ENCODE measurements around the gene WDR31. TPM values are rescaled to one million over a fixed set of nuclear protein-coding genes. Genes with fewer than 3 reads are reported as not detected.
A peak's percentile ranks its signal among the peaks of the same experiment; 100 is the strongest.

WDR31 gene
- polyA plus RNA-seq, 2 of the 4 experiments (the other 2 are of a cell fraction), result 1.9 to 2.9 TPM

DNA sequence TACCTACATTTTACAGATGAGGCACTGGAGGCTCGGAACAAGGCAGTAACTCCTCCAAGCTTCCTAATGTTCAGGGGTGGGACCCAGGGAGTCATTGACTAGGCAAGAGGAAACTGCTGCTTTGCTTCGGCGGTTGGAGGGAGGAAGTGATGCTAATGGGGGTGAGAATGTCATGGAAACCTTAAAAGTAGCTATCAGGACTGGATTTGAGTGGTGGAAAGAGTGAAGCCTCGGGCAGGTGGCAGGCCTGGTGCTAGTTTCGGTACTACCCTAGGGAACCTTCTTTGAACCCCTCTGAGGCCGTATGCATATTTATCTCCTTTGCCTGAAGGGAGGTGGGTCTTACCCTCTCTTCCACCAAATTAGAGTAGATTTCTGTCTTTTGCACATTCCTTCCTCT is 10.9 kb upstream of the WDR31 start:
- ChIA-PET POLR2A (interaction anchor here (5.4 kb wide), 1 partner anchor 11 kb away, joined by 29 read pairs; the partner anchor contains the start of gene WDR31), CTCF (interaction anchor here (1.0 to 2.0 kb wide), 4 partner anchors 11 to 49 kb away, joined by 3 to 10 read pairs (median 7); partner anchors contain the start of genes ALAD and WDR31)
- FAIRE-seq (no peak), ATAC-seq (no peak), DNase-seq (ENCODE audit: low read depth in 1 of 2, low spot score in 1 of 2) (no peak)
- no peak overlapping the region for H3K4me2 ChIP-seq
- H3K4me1 ChIP-seq, result peaks cover 6% of the 10 kb centered on the region; the same call in 1 of the 3 replicates
- no peak overlapping the region for H3K27ac ChIP-seq
- no peaks in the 10 kb centered on the region for H3K9me3 ChIP-seq
- 86% methylated on average over 6 of the region's 6 CpGs for WGBS (ENCODE audit: missing lambda C conversion rate)
- TF ChIP-seq ZC3H11A (IDR thresholded peaks at IDR 0.05) (no peak), RARB (CRISPR knock-in tag; IDR thresholded peaks at IDR 0.05) (no peak)
- H3K4me3 ChIP-seq, result no peak overlapping the region

- ATAC-seq, result no peak
- POLR2A ChIA-PET, result interaction anchor here (5.4 kb wide), 1 partner anchor 10 kb away, joined by 29 read pairs; the partner anchor contains the start of gene WDR31
- no peak overlapping the region for H3K27ac ChIP-seq
- peaks cover 6% of the 10 kb centered on the region; the same call in 1 of the 3 replicates for H3K4me1 ChIP-seq
- peak overlapping the region; percentile 97 for H3K4me2 ChIP-seq
- WGBS (ENCODE audit: missing lambda C conversion rate), result 56% methylated on average over 14 of the region's 14 CpGs
- no peak for DNase-seq (ENCODE audit: low read depth in 1 of 2, low spot score in 1 of 2)
- FAIRE-seq, result no peak
- TF ChIP-seq PHF8 (IDR thresholded peaks at IDR 0.05; ENCODE audit: borderline replicate concordance, low read depth) (no peak), HOXB5 (CRISPR knock-in tag; IDR thresholded peaks at IDR 0.05) (no peak)
- H3K9me3 ChIP-seq, result no peaks in the 10 kb centered on the region
- CTCF ChIA-PET, result interaction anchor here (0.8 to 2.8 kb wide), 6 partner anchors 10 to 60 kb away, joined by 3 to 11 read pairs (median 5); partner anchors contain the start of genes ALAD, POLE3 and WDR31
- peak overlapping the region; percentile 74 for H3K4me3 ChIP-seq
These were observed 10.1 kb upstream of the WDR31 start for GRCh38 chr9:113350107-113350661.

DNA sequence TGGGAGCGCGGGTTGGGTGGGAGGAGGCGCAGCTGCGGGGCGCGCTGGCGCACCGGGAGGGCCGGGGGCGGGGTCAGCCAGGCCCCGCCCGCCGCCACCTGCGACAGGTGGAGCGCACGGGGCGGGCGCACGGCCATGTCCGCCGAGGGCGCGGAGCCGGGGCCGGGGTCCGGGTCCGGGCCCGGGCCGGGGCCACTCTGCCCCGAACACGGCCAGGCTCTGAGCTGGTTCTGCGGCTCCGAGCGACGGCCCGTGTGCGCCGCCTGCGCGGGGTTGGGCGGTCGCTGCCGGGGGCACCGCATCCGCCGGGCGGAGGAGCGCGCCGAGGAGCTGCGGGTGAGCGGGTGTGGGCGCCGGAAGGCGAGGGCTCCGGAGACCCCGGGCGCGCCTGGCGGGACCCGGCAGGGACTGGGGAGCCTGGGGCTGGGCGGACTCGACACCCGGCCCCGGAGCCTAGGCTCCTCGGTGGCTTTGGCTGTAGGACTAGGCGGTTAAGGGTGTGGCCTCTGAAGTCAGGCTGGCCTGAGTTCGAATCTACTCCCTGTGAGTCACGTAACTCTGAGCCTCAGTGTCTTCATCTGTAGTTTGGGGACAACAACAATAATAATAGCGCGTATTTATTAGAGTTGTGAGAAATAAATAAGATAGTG is 9.5 kb upstream of the WDR31 start, which contains the start of gene BSPRY:
BSPRY (plus strand) TSS at position 97 of the 650 bp plus-strand sequence; CDS start at position 136, 39 bp downstream.
- Histone ChIP-seq H3K9me3 (no peaks in the 10 kb centered on the region), H3K4me1 (peaks cover 6% of the 10 kb centered on the region; the same call in 1 of the 3 replicates), H3K27ac (peak within 1 kb of the TSS in 1 of 2 experiments; percentile 74; a peak in 4 of 6 replicates), H3K4me3 (peak within 1 kb of the TSS; percentile 74), H3K4me2 (peak within 1 kb of the TSS; percentile 97)
- peak; percentile 55 to 69 for ATAC-seq
- ChIA-PET POLR2A (interaction anchor here (5.4 kb wide), 1 partner anchor 9 kb away, joined by 29 read pairs; the partner anchor contains the start of gene WDR31), CTCF (interaction anchor here (0.6 to 2.8 kb wide), 8 partner anchors 10 to 308 kb away, joined by 3 to 11 read pairs (median 4); partner anchors contain the start of genes ALAD, POLE3 and WDR31)
- no peak for FAIRE-seq
- WGBS (ENCODE audit: missing lambda C conversion rate), result 5% methylated on average over 42 of the region's 71 CpGs
- DNase-seq (ENCODE audit: low read depth in 1 of 2, low spot score in 1 of 2), result peak in 1 of 2 experiments; percentile 22
- no peak for TF ChIP-seq FOSL2 (IDR thresholded peaks at IDR 0.05)
- peak; percentile 21; the same call in 1 of the 2 replicates for TF ChIP-seq FOSL2 (CRISPR knock-in tag; IDR thresholded peaks at IDR 0.05)
- TF ChIP-seq KDM1A (IDR thresholded peaks at IDR 0.05; ENCODE audit: low read depth), result 0 out of 2 replicates have a peak, but pooled peaks have one; percentile 56
- no peak for TF ChIP-seq USF2 (IDR thresholded peaks at IDR 0.05)
- no peak for TF ChIP-seq HEYL (CRISPR knock-in tag; IDR thresholded peaks at IDR 0.05)

DNA sequence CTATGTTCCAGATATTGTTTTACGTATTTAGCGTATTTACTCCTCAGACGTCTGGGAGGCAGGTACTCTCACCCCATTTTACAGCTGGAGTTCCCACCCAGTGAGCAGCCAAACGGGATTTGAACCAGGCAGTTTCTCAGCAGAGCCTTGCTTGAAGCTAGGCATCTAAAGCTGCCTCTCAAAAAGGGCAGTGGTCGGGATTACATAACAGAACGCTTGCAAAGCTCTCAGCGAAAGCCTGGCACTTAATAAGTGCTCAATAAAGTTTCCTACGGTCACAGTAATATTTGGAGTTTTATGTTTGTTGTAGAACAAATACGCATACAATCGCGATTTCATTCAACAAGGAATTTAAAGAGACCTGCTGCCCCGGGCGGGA is 9.0 kb upstream of the WDR31 start:
- CTCF ChIA-PET, result interaction anchor here (0.6 to 2.8 kb wide), 9 partner anchors 9 to 309 kb away, joined by 3 to 11 read pairs (median 3); partner anchors contain the start of gene WDR31
- 34% methylated on average over 13 of the region's 13 CpGs for WGBS (ENCODE audit: missing lambda C conversion rate)
- Histone ChIP-seq H3K4me1 (peaks cover 6% of the 10 kb centered on the region; the same call in 1 of the 3 replicates), H3K9me3 (no peaks in the 10 kb centered on the region), H3K27ac (no peak overlapping the region), H3K4me3 (peak overlapping the region; percentile 74), H3K4me2 (peak overlapping the region; percentile 97)
- no peak for ATAC-seq
- FAIRE-seq, result no peak
- no peak for DNase-seq (ENCODE audit: low read depth in 1 of 2, low spot score in 1 of 2)
- no peak for TF ChIP-seq FOXS1 (CRISPR knock-in tag; IDR thresholded peaks at IDR 0.05)
- no peak for TF ChIP-seq HEYL (CRISPR knock-in tag; IDR thresholded peaks at IDR 0.05)
- TF ChIP-seq SREBF2 (IDR thresholded peaks at IDR 0.05), result no peak
- TF ChIP-seq KDM5A (IDR thresholded peaks at IDR 0.05), result no peak
- TF ChIP-seq RARB (CRISPR knock-in tag; IDR thresholded peaks at IDR 0.05), result no peak
- TF ChIP-seq ZSCAN20 (CRISPR knock-in tag; IDR thresholded peaks at IDR 0.05), result no peak
- TF ChIP-seq EP300 (IDR thresholded peaks at IDR 0.05), result no peak
- TF ChIP-seq E2F6 (IDR thresholded peaks at IDR 0.05; ENCODE audit: borderline replicate concordance, low read depth), result no peak
- TF ChIP-seq HES2 (IDR thresholded peaks at IDR 0.05), result no peak
- POLR2A ChIA-PET, result interaction anchor here (5.4 kb wide), 1 partner anchor 9 kb away, joined by 29 read pairs; the partner anchor contains the start of gene WDR31

Data from A549 (cell line).